HepG2 (cell line): ENCODE data around the gene HSPB7. TPM values are rescaled to one million over a fixed set of nuclear protein-coding genes. Genes with fewer than 3 reads are reported as not detected.

Experiments
- HCFC1 ChIP-seq: fragments of 150-350 bp; IDR thresholded peaks from 2 replicates; pipeline ENCODE4 v1.6.1; 2014; ENCODE audit warnings: low read depth, low read length
- POGK ChIP-seq: sonication (generic); formaldehyde crosslinking; conservative IDR thresholded peaks from 2 replicates; pipeline ENCODE4 v1.8.0; 2022; ENCODE audit warnings: mild to moderate bottlenecking, moderate library complexity, missing genetic modification reagents
- RERE ChIP-seq: IDR thresholded peaks from 2 replicates; pipeline ENCODE4 v1.6.1; 2016; ENCODE audit warnings: low read depth, missing genetic modification reagents, missing compliant biosample characterization
- SIN3A ChIP-seq: IDR thresholded peaks from 2 replicates; pipeline ENCODE4 v1.6.1; 2011; ENCODE audit warnings: low read depth, mild to moderate bottlenecking, control low read depth, low read length, borderline replicate concordance
- TBP ChIP-seq: sonication (generic); formaldehyde crosslinking; IDR thresholded peaks from 2 replicates; pipeline ENCODE4 v1.5.0; 2020; ENCODE audit warnings: missing genetic modification reagents
- TMF1 ChIP-seq: sonication (generic); formaldehyde crosslinking; IDR thresholded peaks from 2 replicates; pipeline ENCODE4 v1.8.1; 2022; ENCODE audit warnings: low read depth, missing genetic modification reagents
- ZNF446 ChIP-seq: sonication (generic); formaldehyde crosslinking; IDR thresholded peaks from 2 replicates; pipeline ENCODE4 v1.5.0; 2020; ENCODE audit warnings: mild to moderate bottlenecking, missing genetic modification reagents
- ZNF512 ChIP-seq: sonication (generic); formaldehyde crosslinking; IDR thresholded peaks from 2 replicates; pipeline ENCODE4 v1.4.0; 2020; ENCODE audit warnings: mild to moderate bottlenecking, missing genetic modification reagents
- ZNF572 ChIP-seq: sonication (generic); formaldehyde crosslinking; IDR thresholded peaks from 2 replicates; pipeline ENCODE4 v1.5.1; 2020; ENCODE audit warnings: mild to moderate bottlenecking, missing genetic modification reagents
- polyA plus RNA-seq, 8 experiments: library from polyadenylated mRNA; depleted of rRNA in 3 of 8; stranded (reverse) in 7 of 8; unstranded in 1 of 8; fragments of >200 nt; fragmentation: Illumina TruSeq in 4 of 8; extraction: Trizol in 4 of 8; gene quantifications; 2 replicates each; pipeline versions ENCODE4 v1.2.1 to v1.2.3, GENCODE V29; 2011 to 2016; ENCODE audit warnings: low read depth in 4 of 8, missing spikeins in 1 of 8, mixed read lengths in 1 of 8; ENCODE audit not compliant: insufficient read depth in 1 of 8
- total RNA-seq, 5 experiments: library from RNA; depleted of rRNA; stranded (reverse); fragments of >200 nt; fragmentation: Illumina TruSeq; extraction: Trizol; gene quantifications; 2 replicates each; pipeline ENCODE4 v1.2.3, GENCODE V29; 2016; ENCODE audit warnings: low read depth in 1 of 5
- TF ChIP-seq, protein P1 (sequence below): sonication (generic); formaldehyde crosslinking; IDR thresholded peaks from 2 replicates; pipeline ENCODE4 v1.5.1; 2020; ENCODE audit warnings: mild to moderate bottlenecking, missing genetic modification reagents, borderline replicate concordance
- TF ChIP-seq, protein P2 (sequence below): sonication (generic); formaldehyde crosslinking; IDR thresholded peaks from 2 replicates; pipeline ENCODE4 v1.4.0; 2020; ENCODE audit warnings: mild to moderate bottlenecking, missing genetic modification reagents, borderline replicate concordance
- TF ChIP-seq, protein P3 (sequence below): IDR thresholded peaks from 2 replicates; pipeline ENCODE4 v1.6.1; 2016; ENCODE audit warnings: low read depth, borderline replicate concordance

HSPB7 gene
- total and polyA plus RNA-seq, 2 of the 13 experiments (the other 11 are each of a cell fraction or from before 2014, with no cell fraction given), result 0.20 TPM; not detected in 1

GRCh38 chr1:16009030-16009460, 8.8 kb downstream of the HSPB7 start (continued):
- TF ChIP-seq, protein P1, sequence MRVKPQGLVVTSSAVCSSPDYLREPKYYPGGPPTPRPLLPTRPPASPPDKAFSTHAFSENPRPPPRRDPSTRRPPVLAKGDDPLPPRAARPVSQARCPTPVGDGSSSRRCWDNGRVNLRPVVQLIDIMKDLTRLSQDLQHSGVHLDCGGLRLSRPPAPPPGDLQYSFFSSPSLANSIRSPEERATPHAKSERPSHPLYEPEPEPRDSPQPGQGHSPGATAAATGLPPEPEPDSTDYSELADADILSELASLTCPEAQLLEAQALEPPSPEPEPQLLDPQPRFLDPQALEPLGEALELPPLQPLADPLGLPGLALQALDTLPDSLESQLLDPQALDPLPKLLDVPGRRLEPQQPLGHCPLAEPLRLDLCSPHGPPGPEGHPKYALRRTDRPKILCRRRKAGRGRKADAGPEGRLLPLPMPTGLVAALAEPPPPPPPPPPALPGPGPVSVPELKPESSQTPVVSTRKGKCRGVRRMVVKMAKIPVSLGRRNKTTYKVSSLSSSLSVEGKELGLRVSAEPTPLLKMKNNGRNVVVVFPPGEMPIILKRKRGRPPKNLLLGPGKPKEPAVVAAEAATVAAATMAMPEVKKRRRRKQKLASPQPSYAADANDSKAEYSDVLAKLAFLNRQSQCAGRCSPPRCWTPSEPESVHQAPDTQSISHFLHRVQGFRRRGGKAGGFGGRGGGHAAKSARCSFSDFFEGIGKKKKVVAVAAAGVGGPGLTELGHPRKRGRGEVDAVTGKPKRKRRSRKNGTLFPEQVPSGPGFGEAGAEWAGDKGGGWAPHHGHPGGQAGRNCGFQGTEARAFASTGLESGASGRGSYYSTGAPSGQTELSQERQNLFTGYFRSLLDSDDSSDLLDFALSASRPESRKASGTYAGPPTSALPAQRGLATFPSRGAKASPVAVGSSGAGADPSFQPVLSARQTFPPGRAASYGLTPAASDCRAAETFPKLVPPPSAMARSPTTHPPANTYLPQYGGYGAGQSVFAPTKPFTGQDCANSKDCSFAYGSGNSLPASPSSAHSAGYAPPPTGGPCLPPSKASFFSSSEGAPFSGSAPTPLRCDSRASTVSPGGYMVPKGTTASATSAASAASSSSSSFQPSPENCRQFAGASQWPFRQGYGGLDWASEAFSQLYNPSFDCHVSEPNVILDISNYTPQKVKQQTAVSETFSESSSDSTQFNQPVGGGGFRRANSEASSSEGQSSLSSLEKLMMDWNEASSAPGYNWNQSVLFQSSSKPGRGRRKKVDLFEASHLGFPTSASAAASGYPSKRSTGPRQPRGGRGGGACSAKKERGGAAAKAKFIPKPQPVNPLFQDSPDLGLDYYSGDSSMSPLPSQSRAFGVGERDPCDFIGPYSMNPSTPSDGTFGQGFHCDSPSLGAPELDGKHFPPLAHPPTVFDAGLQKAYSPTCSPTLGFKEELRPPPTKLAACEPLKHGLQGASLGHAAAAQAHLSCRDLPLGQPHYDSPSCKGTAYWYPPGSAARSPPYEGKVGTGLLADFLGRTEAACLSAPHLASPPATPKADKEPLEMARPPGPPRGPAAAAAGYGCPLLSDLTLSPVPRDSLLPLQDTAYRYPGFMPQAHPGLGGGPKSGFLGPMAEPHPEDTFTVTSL (CRISPR knock-in tag), result no peak
- TF ChIP-seq TBP (CRISPR knock-in tag) (no peak), TMF1 (CRISPR knock-in tag) (no peak), HCFC1 (no peak), POGK (CRISPR knock-in tag) (no peak), RERE (no peak), ZNF512 (no peak), SIN3A (no peak), ZNF572 (CRISPR knock-in tag) (0 out of 2 replicates have a peak, but pooled peaks have one; percentile 22), ZNF446 (no peak)
- TF ChIP-seq, protein P2, sequence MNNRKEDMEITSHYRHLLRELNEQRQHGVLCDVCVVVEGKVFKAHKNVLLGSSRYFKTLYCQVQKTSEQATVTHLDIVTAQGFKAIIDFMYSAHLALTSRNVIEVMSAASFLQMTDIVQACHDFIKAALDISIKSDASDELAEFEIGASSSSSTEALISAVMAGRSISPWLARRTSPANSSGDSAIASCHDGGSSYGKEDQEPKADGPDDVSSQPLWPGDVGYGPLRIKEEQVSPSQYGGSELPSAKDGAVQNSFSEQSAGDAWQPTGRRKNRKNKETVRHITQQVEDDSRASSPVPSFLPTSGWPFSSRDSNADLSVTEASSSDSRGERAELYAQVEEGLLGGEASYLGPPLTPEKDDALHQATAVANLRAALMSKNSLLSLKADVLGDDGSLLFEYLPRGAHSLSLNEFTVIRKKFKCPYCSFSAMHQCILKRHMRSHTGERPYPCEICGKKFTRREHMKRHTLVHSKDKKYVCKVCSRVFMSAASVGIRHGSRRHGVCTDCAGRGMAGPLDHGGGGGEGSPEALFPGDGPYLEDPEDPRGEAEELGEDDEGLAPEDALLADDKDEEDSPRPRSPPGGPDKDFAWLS (CRISPR knock-in tag), result no peak
- TF ChIP-seq, protein P3, sequence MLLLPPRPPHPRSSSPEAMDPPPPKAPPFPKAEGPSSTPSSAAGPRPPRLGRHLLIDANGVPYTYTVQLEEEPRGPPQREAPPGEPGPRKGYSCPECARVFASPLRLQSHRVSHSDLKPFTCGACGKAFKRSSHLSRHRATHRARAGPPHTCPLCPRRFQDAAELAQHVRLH (CRISPR knock-in tag), result 0 out of 2 replicates have a peak, but pooled peaks have one; percentile 47
